GM10248 (cell line): ENCODE data around the gene FAT1.

Experiments used
- CTCF ChIA-PET: fragments of 300-600 bp; sonication (Branson Sonifier 250); formaldehyde crosslinking; extraction: SDS; loops from one replicate; lab custom pipeline; 2021; ENCODE audit warnings: antibody characterized with exemption; lab: Yijun Ruan, JAX
- POLR2A ChIA-PET: fragments of 350-650 bp; sonication (Branson Sonifier 250); formaldehyde crosslinking; extraction: SDS; loops from one replicate; lab custom pipeline; 2020; ENCODE audit warnings: antibody characterized with exemption; lab: Yijun Ruan, JAX
- DNase-seq: peaks from one replicate; pipeline ENCODE4 v3.0.0; 2012; ENCODE audit errors: extremely low spot score
- TF ChIP-seq, protein P1 (sequence below): IDR thresholded peaks from 2 replicates; pipeline ENCODE4 v1.5.1; 2012; ENCODE audit warnings: mild to moderate bottlenecking, low read depth; ENCODE audit errors: extremely low read depth, missing control alignments, control extremely low read depth

The FAT1 gene

DNA sequence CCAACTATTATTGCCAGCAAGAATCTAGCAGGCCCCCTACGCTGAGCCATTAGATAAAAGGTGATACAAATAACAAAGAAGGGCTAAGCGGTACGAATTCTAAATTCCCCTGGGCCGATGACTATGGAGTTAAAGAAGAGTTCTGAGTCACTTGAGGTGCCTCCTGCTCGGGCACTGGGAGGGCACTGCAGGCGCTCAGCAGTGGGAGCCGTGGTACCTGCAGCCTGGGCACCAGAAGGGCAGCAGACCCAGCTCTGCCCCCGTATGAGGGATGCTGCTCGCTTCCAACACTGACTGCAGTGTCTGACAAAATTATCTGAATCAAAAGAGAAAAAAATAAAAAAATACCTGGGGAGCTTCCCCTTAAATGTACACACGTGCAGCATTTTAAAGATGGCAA is 124.2 kb downstream of the FAT1 start:
- POLR2A ChIA-PET = no interaction called here
- CTCF ChIA-PET = interaction anchor here (1.0 kb wide), 1 partner anchor 12 kb away, joined by 4 read pairs; no protein-coding TSS in a partner anchor
- DNase-seq = no peak
- TF ChIP-seq, protein P1, sequence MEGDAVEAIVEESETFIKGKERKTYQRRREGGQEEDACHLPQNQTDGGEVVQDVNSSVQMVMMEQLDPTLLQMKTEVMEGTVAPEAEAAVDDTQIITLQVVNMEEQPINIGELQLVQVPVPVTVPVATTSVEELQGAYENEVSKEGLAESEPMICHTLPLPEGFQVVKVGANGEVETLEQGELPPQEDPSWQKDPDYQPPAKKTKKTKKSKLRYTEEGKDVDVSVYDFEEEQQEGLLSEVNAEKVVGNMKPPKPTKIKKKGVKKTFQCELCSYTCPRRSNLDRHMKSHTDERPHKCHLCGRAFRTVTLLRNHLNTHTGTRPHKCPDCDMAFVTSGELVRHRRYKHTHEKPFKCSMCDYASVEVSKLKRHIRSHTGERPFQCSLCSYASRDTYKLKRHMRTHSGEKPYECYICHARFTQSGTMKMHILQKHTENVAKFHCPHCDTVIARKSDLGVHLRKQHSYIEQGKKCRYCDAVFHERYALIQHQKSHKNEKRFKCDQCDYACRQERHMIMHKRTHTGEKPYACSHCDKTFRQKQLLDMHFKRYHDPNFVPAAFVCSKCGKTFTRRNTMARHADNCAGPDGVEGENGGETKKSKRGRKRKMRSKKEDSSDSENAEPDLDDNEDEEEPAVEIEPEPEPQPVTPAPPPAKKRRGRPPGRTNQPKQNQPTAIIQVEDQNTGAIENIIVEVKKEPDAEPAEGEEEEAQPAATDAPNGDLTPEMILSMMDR = no peak

DNA sequence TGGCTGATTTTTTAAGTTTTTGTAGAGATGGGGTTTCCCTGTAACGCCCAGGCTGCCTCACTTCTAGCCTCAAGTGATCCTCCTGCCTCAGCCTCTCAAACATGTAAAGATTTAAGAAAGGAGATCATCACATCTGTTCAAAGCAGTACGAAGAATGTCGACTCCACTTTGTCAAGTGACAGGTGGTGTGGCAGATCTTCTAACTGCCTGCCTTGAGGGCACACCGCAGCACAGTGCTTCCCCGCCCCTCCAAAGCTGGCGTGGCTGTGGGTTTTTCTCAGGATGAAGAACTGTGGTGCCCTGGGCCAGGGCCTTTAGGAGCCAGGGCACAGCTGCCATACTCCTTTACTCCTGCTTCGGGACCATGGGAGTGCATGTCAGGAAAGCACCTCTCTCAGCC is 125.0 kb downstream of the FAT1 start:
- DNase-seq = no peak
- ChIA-PET POLR2A (no interaction called here), CTCF (no interaction called here)
- TF ChIP-seq, protein P1 = no peak

DNA sequence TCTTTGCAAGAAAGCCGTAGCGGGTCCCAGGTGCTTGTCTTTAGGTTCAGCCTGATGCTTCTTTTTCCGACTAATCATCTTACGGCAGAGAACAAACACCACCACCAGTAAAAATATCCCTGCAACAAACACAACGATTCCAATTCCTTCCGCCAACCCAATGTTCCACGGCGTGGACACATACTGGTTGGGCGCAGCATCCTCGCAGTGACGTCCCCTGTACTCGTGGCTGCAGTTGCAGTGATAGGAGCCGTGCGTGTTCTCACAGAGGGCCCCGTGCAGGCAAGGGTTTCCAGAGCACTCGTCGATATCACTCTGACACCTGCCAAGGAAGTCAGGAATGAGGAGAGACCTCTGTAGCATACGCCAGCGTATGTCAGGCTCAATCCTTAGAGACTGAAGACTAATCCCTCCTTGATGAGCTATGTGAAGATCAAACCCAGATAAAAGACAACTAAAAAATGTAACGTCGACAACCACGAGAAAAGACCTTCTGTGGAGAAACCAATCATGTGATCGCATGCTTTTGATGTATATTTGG is 126.7 kb downstream of the FAT1 start:
- ChIA-PET CTCF (interaction anchor here (1.6 kb wide), 1 partner anchor 9 kb away, joined by 10 read pairs; no protein-coding TSS in a partner anchor), POLR2A (no interaction called here)

DNA sequence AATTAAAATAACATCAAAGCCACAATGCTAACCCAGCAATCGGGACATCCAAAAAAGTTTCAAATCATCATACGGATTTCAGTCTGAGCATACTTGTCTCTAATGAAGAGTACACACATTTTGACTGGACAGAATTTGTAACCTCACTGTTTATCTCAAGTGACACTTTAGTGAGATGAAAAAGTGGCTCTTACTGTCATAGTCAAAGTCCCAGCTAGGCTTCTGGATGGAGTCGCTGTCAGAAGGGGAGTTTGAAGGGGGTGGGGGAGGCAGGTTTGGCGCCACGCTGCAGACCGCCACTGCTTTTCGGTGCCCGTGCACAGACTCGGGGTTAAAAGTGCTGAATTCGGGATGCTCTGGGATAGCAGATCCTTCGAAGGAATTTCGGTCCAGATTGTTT is 127.3 kb downstream of the FAT1 start:
- ChIA-PET POLR2A (no interaction called here), CTCF (no interaction called here)
- TF ChIP-seq, protein P1 = no peak
- no peak for DNase-seq

More for the DNA sequence above, 126.7 kb downstream of the FAT1 start:
- DNase-seq = no peak
- TF ChIP-seq, protein P1 = no peak

DNA sequence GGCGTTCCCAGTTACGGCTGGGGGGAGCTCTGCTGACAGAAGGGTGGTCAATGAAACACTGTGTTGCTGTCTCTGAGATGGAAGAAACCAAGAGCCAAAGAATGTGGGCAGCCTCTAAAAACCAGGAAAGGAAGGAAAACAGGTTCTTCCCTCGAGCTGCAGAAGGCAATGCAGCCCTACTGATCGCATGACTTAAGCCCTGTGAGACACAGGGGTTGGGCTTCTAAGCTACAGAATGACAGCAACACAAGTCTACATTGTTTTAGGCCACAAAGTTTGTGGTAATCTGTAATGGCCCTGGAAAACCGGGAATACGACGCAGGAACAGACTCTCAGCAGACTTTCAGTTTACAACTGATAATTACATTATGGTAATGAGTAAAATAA is 130.1 kb downstream of the FAT1 start:
- ChIA-PET POLR2A (no interaction called here), CTCF (interaction anchor here (1.9 kb wide), 1 partner anchor 16 kb away, joined by 5 read pairs; no protein-coding TSS in a partner anchor)
- DNase-seq = no peak
- TF ChIP-seq, protein P1 = no peak

DNA sequence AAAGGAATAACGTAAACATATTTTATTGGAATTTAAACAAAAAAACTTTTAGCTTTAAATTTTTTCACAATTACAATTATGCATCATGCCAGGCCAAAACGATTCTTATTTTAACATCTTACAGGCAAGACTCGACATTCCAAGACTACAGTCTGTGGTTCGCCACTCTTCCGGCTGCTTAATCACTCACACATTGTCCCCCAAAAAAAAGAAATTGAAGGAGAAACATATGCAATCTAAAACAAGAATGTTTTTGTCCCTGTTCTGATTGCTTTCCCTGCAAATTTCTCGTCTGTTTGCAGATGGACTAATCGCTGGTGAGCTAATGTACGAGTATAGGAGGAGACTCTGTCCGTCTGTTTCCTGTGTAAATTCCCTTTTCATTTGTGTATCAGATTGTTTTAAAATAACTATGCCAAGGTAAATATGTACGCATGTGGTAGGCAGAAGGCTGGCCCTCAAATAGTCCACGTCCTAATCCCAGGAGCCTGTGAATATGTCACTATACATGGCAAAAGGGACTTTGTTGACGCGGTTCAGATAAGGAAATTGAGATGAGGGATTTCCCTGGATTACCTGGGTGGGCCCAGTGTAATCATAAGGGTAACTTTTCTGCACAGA is 130.6 kb downstream of the FAT1 start:
- CTCF ChIA-PET = interaction anchor here (1.2 to 1.3 kb wide), 2 partner anchors 13 to 298 kb away, joined by 5 read pairs; no protein-coding TSS in a partner anchor
- POLR2A ChIA-PET = no interaction called here
- TF ChIP-seq, protein P1 = no peak
- no peak for DNase-seq
